Measurements from ENCODE around the gene PRR36. TPM values are rescaled to one million over a fixed set of nuclear protein-coding genes. Genes with fewer than 3 reads are reported as not detected.

Gene PRR36
- total and polyA plus RNA-seq, 4 donors = 0.09 to 0.13 TPM; not detected in 2

- Histone ChIP-seq H3K36me3 (ENCODE audit: control insufficient read depth in 1 of 2, insufficient read depth in 2 of 2, low read length in 1 of 2) (no peaks in the 10 kb centered on the region), H3K27ac (ENCODE audit: low read depth in 1 of 2, low read length in 2 of 2) (no peak within 1 kb of the TSS), H3K4me1 (ENCODE audit: control insufficient read depth in 1 of 2, insufficient read depth in 2 of 2, low read length in 2 of 2) (no peaks in the 10 kb centered on the region), H3K4me3 (ENCODE audit: low read length in 2 of 2) (peak within 1 kb of the TSS; percentile 70 to 83), H3K27me3 (ENCODE audit: control insufficient read depth in 1 of 2, insufficient read depth in 2 of 2, low read length in 1 of 2) (no peaks in the 10 kb centered on the region), H3K9me3 (ENCODE audit: control insufficient read depth, low read length) (no peaks in the 10 kb centered on the region)
- peak; percentile 99 for DNase-seq
- WGBS, 2 donors = 1% methylated on average over 42 to 45 of the region's 45 CpGs
- intact Hi-C loops (cut with DNase I) = loop anchor here in 1 of 2 donors (1.0 kb wide), 1 partner anchor 74 kb away; the partner anchor contains the start of gene MAP2K7
- peak; percentile 98 for ATAC-seq (ENCODE audit: low FRiP score)
Observed at GRCh38 chr19:7829561-7830271, 44.5 kb downstream of the PRR36 start, which contains the start of gene EVI5L. EVI5L (plus strand) TSS chr19:7830218; CDS start chr19:7846543, 16,325 bp downstream.

DNA sequence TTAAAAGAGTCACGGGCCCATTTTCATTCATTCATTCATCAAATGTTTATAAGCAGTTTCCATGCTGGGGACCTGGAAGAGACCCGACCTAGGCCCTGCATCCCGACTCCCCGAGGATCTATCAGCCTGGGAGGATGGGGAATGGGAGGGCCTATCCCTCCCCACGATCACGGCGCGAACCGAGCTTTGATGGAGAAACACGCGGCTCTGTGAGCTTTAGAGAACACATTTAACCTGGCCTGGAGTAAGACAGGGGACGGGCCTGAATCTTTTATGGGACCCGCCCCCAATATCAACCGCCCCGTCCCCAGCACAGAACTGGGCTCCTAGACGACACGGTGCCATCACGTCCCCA, 45.0 kb downstream of the PRR36 start:
- no peak overlapping the region for H3K4me3 ChIP-seq (ENCODE audit: low read length in 2 of 2)
- DNase-seq (no peak), ATAC-seq (ENCODE audit: low FRiP score) (no peak)
- H3K9me3 ChIP-seq (ENCODE audit: control insufficient read depth, low read length) = no peaks in the 10 kb centered on the region
- WGBS, 2 donors = 6% methylated on average over 18 of the region's 18 CpGs
- no peak overlapping the region for H3K27ac ChIP-seq (ENCODE audit: low read depth in 1 of 2, low read length in 2 of 2)
- H3K4me1 ChIP-seq (ENCODE audit: control insufficient read depth in 1 of 2, insufficient read depth in 2 of 2, low read length in 2 of 2) = no peaks in the 10 kb centered on the region
- no peaks in the 10 kb centered on the region for H3K36me3 ChIP-seq (ENCODE audit: control insufficient read depth in 1 of 2, insufficient read depth in 2 of 2, low read length in 1 of 2)
- no peaks in the 10 kb centered on the region for H3K27me3 ChIP-seq (ENCODE audit: control insufficient read depth in 1 of 2, insufficient read depth in 2 of 2, low read length in 1 of 2)
- intact Hi-C loops (cut with DNase I) = no loop called here

DNA sequence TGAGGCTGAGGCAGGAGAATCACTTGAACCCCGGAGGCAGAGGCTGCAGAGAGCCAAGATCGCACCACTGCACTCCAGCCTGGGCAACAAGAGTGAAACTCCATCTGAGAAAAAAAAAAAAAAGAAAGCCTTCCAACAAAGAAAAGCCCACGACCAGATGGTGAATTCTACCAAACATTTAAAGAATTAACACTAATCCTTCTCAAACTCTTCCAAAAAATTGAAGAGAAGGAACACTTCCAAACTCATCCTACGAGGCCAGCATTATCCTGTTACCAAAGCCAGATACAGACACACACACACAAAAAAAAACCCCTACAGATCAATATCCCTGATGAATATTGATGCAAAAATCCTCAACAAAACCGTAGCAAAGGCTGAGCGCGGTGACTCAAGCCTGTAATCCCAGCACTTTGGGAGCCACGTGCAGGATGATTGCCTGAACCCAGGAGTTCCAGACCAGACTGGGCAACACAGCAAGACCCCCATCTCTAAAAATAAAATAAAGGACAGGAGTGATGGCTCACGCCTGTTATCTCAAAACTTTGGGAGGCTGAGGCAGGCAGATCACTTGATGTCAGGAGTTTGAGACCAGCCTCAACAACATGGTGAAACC, 50.4 kb downstream of the PRR36 start:
- no peaks in the 10 kb centered on the region for H3K27me3 ChIP-seq (ENCODE audit: control insufficient read depth in 1 of 2, insufficient read depth in 2 of 2, low read length in 1 of 2)
- no peaks in the 10 kb centered on the region for H3K4me1 ChIP-seq (ENCODE audit: control insufficient read depth in 1 of 2, insufficient read depth in 2 of 2, low read length in 2 of 2)
- WGBS, 2 donors = 48 to 58% methylated on average over 9 of the region's 9 CpGs
- no peak overlapping the region for H3K27ac ChIP-seq (ENCODE audit: low read depth in 1 of 2, low read length in 2 of 2)
- no peak for ATAC-seq (ENCODE audit: low FRiP score)
- intact Hi-C loops (cut with DNase I) = no loop called here
- no peaks in the 10 kb centered on the region for H3K36me3 ChIP-seq (ENCODE audit: control insufficient read depth in 1 of 2, insufficient read depth in 2 of 2, low read length in 1 of 2)
- no peak for DNase-seq
- no peak overlapping the region for H3K4me3 ChIP-seq (ENCODE audit: low read length in 2 of 2)
- no peaks in the 10 kb centered on the region for H3K9me3 ChIP-seq (ENCODE audit: control insufficient read depth, low read length)

GRCh38 chr19:7822910-7823515, 51.2 kb downstream of the PRR36 start:
- Histone ChIP-seq H3K27ac (ENCODE audit: low read depth in 1 of 2, low read length in 2 of 2) (no peak overlapping the region), H3K4me1 (ENCODE audit: control insufficient read depth in 1 of 2, insufficient read depth in 2 of 2, low read length in 2 of 2) (no peaks in the 10 kb centered on the region), H3K27me3 (ENCODE audit: control insufficient read depth in 1 of 2, insufficient read depth in 2 of 2, low read length in 1 of 2) (no peaks in the 10 kb centered on the region), H3K4me3 (ENCODE audit: low read length in 2 of 2) (no peak overlapping the region), H3K9me3 (ENCODE audit: control insufficient read depth, low read length) (no peaks in the 10 kb centered on the region), H3K36me3 (ENCODE audit: control insufficient read depth in 1 of 2, insufficient read depth in 2 of 2, low read length in 1 of 2) (no peaks in the 10 kb centered on the region)
- intact Hi-C loops (cut with DNase I) = no loop called here
- WGBS, 2 donors = 85 to 86% methylated on average over 4 of the region's 4 CpGs
- DNase-seq = no peak
- no peak for ATAC-seq (ENCODE audit: low FRiP score)

GRCh38 chr19:7820588-7820987, 53.6 kb downstream of the PRR36 start:
- ATAC-seq (ENCODE audit: low FRiP score) (no peak), DNase-seq (no peak)
- Histone ChIP-seq H3K4me3 (ENCODE audit: low read length in 2 of 2) (no peak overlapping the region), H3K9me3 (ENCODE audit: control insufficient read depth, low read length) (peaks cover 3% of the 10 kb centered on the region), H3K27ac (ENCODE audit: low read depth in 1 of 2, low read length in 2 of 2) (no peak overlapping the region), H3K4me1 (ENCODE audit: control insufficient read depth in 1 of 2, insufficient read depth in 2 of 2, low read length in 2 of 2) (no peaks in the 10 kb centered on the region), H3K27me3 (ENCODE audit: control insufficient read depth in 1 of 2, insufficient read depth in 2 of 2, low read length in 1 of 2) (peaks cover 0 to 2% of the 10 kb centered on the region in 2 donors), H3K36me3 (ENCODE audit: control insufficient read depth in 1 of 2, insufficient read depth in 2 of 2, low read length in 1 of 2) (no peaks in the 10 kb centered on the region)
- intact Hi-C loops (cut with DNase I) = no loop called here
- 42 to 47% methylated on average over 3 of the region's 3 CpGs for WGBS, 2 donors

DNA sequence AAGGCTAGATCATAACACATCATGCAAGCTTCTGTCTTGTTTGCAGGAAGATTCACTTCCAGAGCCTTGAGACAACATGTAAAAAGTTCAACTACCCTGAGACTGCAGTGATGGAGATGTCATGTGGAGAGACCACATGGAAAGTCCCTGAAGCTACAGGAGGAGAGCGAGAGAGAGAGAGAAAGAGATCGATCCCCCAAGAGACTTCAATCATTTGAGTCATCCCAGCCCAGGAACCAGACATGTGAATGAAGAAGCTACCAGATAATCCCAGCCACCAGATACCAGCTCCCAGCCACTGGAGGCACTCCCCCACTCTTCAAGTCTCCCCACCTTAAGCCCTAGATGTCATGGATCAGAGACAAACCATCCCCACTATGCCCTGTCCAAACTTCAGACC, 54.9 kb downstream of the PRR36 start:
- ATAC-seq (ENCODE audit: low FRiP score) = no peak
- Histone ChIP-seq H3K4me1 (ENCODE audit: control insufficient read depth in 1 of 2, insufficient read depth in 2 of 2, low read length in 2 of 2) (no peaks in the 10 kb centered on the region), H3K27ac (ENCODE audit: low read depth in 1 of 2, low read length in 2 of 2) (no peak overlapping the region), H3K27me3 (ENCODE audit: control insufficient read depth in 1 of 2, insufficient read depth in 2 of 2, low read length in 1 of 2) (peaks cover 0 to 2% of the 10 kb centered on the region in 2 donors), H3K4me3 (ENCODE audit: low read length in 2 of 2) (no peak overlapping the region), H3K36me3 (ENCODE audit: control insufficient read depth in 1 of 2, insufficient read depth in 2 of 2, low read length in 1 of 2) (no peaks in the 10 kb centered on the region), H3K9me3 (ENCODE audit: control insufficient read depth, low read length) (peaks cover 3% of the 10 kb centered on the region)
- no peak for DNase-seq
- 79 to 84% methylated on average over 2 of the region's 2 CpGs for WGBS, 2 donors
- intact Hi-C loops (cut with DNase I) = no loop called here

DNA sequence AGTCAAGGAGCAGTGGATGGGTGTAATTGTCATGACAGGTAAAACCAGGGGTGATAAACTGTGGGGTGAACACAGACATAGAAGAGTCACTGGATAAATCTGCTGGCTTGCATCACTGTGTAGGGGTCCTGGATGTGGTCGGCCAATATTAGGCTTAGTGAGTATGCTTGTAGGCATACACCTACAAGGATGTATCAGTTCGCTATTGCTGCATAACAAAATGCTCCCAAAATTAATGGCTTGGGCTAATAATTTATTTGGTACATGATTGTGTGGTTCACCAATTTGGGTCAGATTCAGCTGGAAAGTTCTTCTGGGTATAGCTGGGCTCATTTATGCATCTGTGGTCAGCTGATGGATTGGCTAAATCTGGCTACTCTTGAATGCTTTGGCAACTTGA, 55.4 kb downstream of the PRR36 start:
- no peak overlapping the region for H3K27ac ChIP-seq (ENCODE audit: low read depth in 1 of 2, low read length in 2 of 2)
- WGBS, 2 donors = 74 to 82% methylated on average over 2 of the region's 2 CpGs
- ATAC-seq (ENCODE audit: low FRiP score) = no peak
- intact Hi-C loops (cut with DNase I) = no loop called here
- no peaks in the 10 kb centered on the region for H3K4me1 ChIP-seq (ENCODE audit: control insufficient read depth in 1 of 2, insufficient read depth in 2 of 2, low read length in 2 of 2)
- H3K27me3 ChIP-seq (ENCODE audit: control insufficient read depth in 1 of 2, insufficient read depth in 2 of 2, low read length in 1 of 2) = peaks cover 0 to 2% of the 10 kb centered on the region in 2 donors
- no peaks in the 10 kb centered on the region for H3K36me3 ChIP-seq (ENCODE audit: control insufficient read depth in 1 of 2, insufficient read depth in 2 of 2, low read length in 1 of 2)
- H3K4me3 ChIP-seq (ENCODE audit: low read length in 2 of 2) = no peak overlapping the region
- peaks cover 3% of the 10 kb centered on the region for H3K9me3 ChIP-seq (ENCODE audit: control insufficient read depth, low read length)
- no peak for DNase-seq
